Stomach (tissue), 9 donors: Measurements from ENCODE around the gene APBA1. TPM values are rescaled to one million over a fixed set of nuclear protein-coding genes. Genes with fewer than 3 reads are reported as not detected.
A peak's percentile ranks its signal among the peaks of the same experiment; 100 is the strongest.

Source experiments
- DNase-seq, 2 donors: peaks; one replicate each; pipeline versions ENCODE4 v3.0.0 to v3.0.0-alpha.2; 2013 to 2019
- H3K27ac ChIP-seq, 5 donors: fragments of 200-600 bp in 4 of 5; sonication (generic) in 4 of 5; one replicate each; pipeline ENCODE4 v1.5.1; 2013 to 2019; ENCODE audit warnings: mild to moderate bottlenecking in 1 of 5, moderate library complexity in 1 of 5
- H3K27me3 ChIP-seq, 3 donors: fragments of 200-600 bp; sonication (generic); one replicate each; pipeline ENCODE4 v1.5.1; 2017 to 2019; ENCODE audit warnings: mixed run types in 1 of 3
- H3K36me3 ChIP-seq, 4 donors: fragments of 200-600 bp; sonication (generic); 1 replicate in 3 of 4; 2 replicates in 1 of 4; pipeline ENCODE4 v1.5.1; 2016 to 2019
- H3K4me1 ChIP-seq, 4 donors: fragments of 200-600 bp; sonication (generic); one replicate each; pipeline ENCODE4 v1.5.1; 2016 to 2019
- H3K4me3 ChIP-seq, 4 donors: fragments of 200-600 bp; sonication (generic) in 3 of 4; one replicate each; pipeline ENCODE4 v1.5.1; 2016 to 2019; ENCODE audit warnings: mild to moderate bottlenecking in 1 of 4
- H3K9me3 ChIP-seq, 4 donors: fragments of 200-600 bp; sonication (generic); one replicate each; pipeline ENCODE4 v1.5.1; 2016 to 2019
- EP300 ChIP-seq: sonication (generic); formaldehyde crosslinking; IDR thresholded peaks from one replicate; pipeline ENCODE4 v1.6.1; 2017; ENCODE audit warnings: antibody characterized with exemption
- POLR2A ChIP-seq, 4 donors: fragments of 450-650 bp; IDR thresholded peaks; one replicate each; pipeline ENCODE4 v1.6.1; 2016; ENCODE audit warnings: antibody characterized with exemption in 4 of 4, control low read depth in 2 of 4, mild to moderate bottlenecking in 1 of 4, moderate library complexity in 1 of 4
- POLR2AphosphoS5 ChIP-seq, 3 donors: sonication (generic); formaldehyde crosslinking; IDR thresholded peaks; one replicate each; pipeline ENCODE4 v1.6.1; 2016; ENCODE audit warnings: antibody characterized with exemption in 3 of 3
- WGBS, 5 donors: extraction: QIAGEN DNeasy Blood & Tissue Kit in 3 of 5; methylation state at CpG; one replicate each; pipeline versions ENCODE4 v1.1.5 to v1.1.7; 2013 to 2018; 5-methylcytosine and 5-hydroxymethylcytosine counted together
- intact Hi-C: fragments of 100-400 bp; cut with DNase I; formaldehyde crosslinking; loops from one replicate; pipeline ENCODE4 v1.15.1; 2023; ENCODE audit warnings: low total_unique reads
- polyA plus RNA-seq, 3 donors: library from polyadenylated mRNA; stranded (reverse); fragments of 200-250 nt; gene quantifications; one replicate each; pipeline ENCODE4 v1.2.3, GENCODE V29; 2013
- total RNA-seq, 5 donors: library from RNA; depleted of rRNA; stranded (reverse); fragments of >200 nt; gene quantifications; one replicate each; pipeline versions ENCODE4 v1.1.0 to v1.2.3, GENCODE V29; 2014 to 2016
- TF ChIP-seq, protein P1 (sequence below), 7 experiments: fragments of 450-650 bp in 4 of 7; fragments of 200-600 bp in 3 of 7; sonication (generic) in 3 of 7; IDR thresholded peaks; one replicate each; pipeline ENCODE4 v1.5.1; 2016 to 2019; ENCODE audit warnings: antibody characterized with exemption in 7 of 7, control low read depth in 2 of 7, mild to moderate bottlenecking in 1 of 7
- donor health status: healthy with polysubstance abuse.
- donor health status: Bipolar disorder and iron deficiency.
- donor health status: healthy.

Gene APBA1
- total and polyA plus RNA-seq, 8 donors, result 0.50 to 14.2 (median 3.2) TPM

DNA sequence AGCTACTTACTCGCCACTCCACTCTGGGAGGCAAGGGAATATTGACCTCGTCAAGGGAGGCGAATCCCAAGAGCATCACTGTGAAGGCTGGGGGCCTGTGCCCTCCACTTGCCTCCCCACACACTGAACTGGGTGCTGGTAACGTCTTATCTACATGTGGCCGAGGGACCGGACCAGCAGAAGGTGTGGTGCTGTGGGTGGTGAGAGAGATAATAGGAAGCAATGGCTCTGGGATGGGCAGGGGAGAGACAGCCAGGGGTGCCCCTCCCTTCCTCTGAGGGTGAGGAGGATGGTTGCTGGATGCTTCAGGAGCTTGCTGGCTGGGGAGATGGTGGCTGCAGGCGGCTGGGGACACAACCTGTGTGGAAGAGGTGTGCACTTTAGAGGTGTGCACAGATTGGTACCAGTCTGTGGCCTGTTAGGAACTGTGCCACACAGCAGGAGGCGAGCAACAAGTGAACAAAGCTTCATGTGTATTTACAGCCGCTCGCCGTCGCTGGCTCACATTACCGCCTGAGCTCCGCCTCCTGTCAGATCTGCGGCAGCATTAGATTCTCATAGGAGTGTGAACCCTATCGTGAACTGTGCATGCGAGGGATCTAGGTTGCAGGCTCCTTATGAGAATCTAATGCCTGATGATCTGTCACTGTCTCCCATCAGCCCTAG lies 246.9 kb downstream of the APBA1 start:
- no peak overlapping the region for H3K4me3 ChIP-seq
- 78 to 86% (median 83%) methylated on average over 17 of the region's 17 CpGs for WGBS, 5 donors
- DNase-seq, result no peak
- intact Hi-C loops, result loop anchor here (10.0 kb wide), 1 partner anchor 450 kb away; no protein-coding TSS in a partner anchor
- no peak overlapping the region for H3K27ac ChIP-seq
- no peaks in the 10 kb centered on the region for H3K4me1 ChIP-seq
- no peak for TF ChIP-seq EP300
- TF ChIP-seq POLR2AphosphoS5 (IDR thresholded peaks at IDR 0.05), result no peak
- TF ChIP-seq, protein P1, sequence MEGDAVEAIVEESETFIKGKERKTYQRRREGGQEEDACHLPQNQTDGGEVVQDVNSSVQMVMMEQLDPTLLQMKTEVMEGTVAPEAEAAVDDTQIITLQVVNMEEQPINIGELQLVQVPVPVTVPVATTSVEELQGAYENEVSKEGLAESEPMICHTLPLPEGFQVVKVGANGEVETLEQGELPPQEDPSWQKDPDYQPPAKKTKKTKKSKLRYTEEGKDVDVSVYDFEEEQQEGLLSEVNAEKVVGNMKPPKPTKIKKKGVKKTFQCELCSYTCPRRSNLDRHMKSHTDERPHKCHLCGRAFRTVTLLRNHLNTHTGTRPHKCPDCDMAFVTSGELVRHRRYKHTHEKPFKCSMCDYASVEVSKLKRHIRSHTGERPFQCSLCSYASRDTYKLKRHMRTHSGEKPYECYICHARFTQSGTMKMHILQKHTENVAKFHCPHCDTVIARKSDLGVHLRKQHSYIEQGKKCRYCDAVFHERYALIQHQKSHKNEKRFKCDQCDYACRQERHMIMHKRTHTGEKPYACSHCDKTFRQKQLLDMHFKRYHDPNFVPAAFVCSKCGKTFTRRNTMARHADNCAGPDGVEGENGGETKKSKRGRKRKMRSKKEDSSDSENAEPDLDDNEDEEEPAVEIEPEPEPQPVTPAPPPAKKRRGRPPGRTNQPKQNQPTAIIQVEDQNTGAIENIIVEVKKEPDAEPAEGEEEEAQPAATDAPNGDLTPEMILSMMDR (IDR thresholded peaks at IDR 0.05), result no peak
- no peak for TF ChIP-seq POLR2A (IDR thresholded peaks at IDR 0.05)
- no peaks in the 10 kb centered on the region for H3K9me3 ChIP-seq
- H3K36me3 ChIP-seq, result peaks cover 0 to 3% (median 0%) of the 10 kb centered on the region in 4 donors
- no peaks in the 10 kb centered on the region for H3K27me3 ChIP-seq

GRCh38 chr9:69421908-69422801 lies 250.0 kb downstream of the APBA1 start:
- H3K4me1 ChIP-seq, result no peaks in the 10 kb centered on the region
- intact Hi-C loops, result loop anchor here (2.0 to 10.0 kb wide), 2 partner anchors 129 to 453 kb away; no protein-coding TSS in a partner anchor
- no peaks in the 10 kb centered on the region for H3K36me3 ChIP-seq
- H3K9me3 ChIP-seq, result no peaks in the 10 kb centered on the region
- no peaks in the 10 kb centered on the region for H3K27me3 ChIP-seq
- H3K4me3 ChIP-seq, result no peak overlapping the region
- WGBS, 5 donors, result 54 to 62% (median 58%) methylated on average over 16 of the region's 16 CpGs
- no peak overlapping the region for H3K27ac ChIP-seq
- TF ChIP-seq, protein P1 (IDR thresholded peaks at IDR 0.05), result peak in 5 of 7 experiments; percentile 68 to 85 (median 78)
- TF ChIP-seq EP300, result no peak
- no peak for TF ChIP-seq POLR2AphosphoS5 (IDR thresholded peaks at IDR 0.05)
- TF ChIP-seq POLR2A (IDR thresholded peaks at IDR 0.05), result no peak
- peak; percentile 56 to 86 for DNase-seq

GRCh38 chr9:69420611-69421270 lies 251.4 kb downstream of the APBA1 start:
- Histone ChIP-seq H3K9me3 (no peaks in the 10 kb centered on the region), H3K4me1 (no peaks in the 10 kb centered on the region), H3K27me3 (no peaks in the 10 kb centered on the region), H3K4me3 (no peak overlapping the region), H3K36me3 (no peaks in the 10 kb centered on the region), H3K27ac (no peak overlapping the region)
- WGBS, 5 donors, result 71 to 93% (median 84%) methylated on average over 7 to 10 of the region's 10 CpGs
- intact Hi-C loops, result loop anchor here (10.0 kb wide), 1 partner anchor 454 kb away; no protein-coding TSS in a partner anchor
- no peak for DNase-seq
- TF ChIP-seq, protein P1 (IDR thresholded peaks at IDR 0.05), result no peak
- TF ChIP-seq EP300, result no peak
- no peak for TF ChIP-seq POLR2A (IDR thresholded peaks at IDR 0.05)
- no peak for TF ChIP-seq POLR2AphosphoS5 (IDR thresholded peaks at IDR 0.05)

DNA sequence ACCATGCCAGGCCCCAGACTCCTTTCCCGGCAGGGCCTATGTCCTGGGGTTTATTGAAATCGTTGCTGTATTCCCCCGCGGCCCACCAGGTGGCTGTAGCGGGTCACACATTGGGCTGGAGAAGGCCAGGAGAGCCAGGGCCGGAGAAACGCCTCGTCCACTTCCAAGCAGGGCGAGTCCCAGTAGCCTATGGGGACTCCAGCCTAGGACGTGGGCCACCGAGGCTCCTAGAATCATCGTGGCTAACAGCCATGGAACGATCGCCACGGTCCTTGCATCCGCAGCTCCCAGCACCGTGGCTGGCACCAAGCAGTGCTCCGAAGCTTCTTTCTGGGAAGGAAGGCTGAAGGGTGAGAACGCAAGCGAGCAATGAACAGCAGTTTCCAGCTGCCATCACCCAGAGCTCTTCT lies 259.4 kb downstream of the APBA1 start:
- TF ChIP-seq, protein P1 (IDR thresholded peaks at IDR 0.05), result peak in 5 of 7 experiments; percentile 52 to 65 (median 57)
- no peak for TF ChIP-seq EP300
- no peak for TF ChIP-seq POLR2A (IDR thresholded peaks at IDR 0.05)
- peak in 1 of 3 donors; percentile 10 for TF ChIP-seq POLR2AphosphoS5 (IDR thresholded peaks at IDR 0.05)
- Histone ChIP-seq H3K9me3 (no peaks in the 10 kb centered on the region), H3K4me3 (peak overlapping the region in 3 of 4 donors; percentile 20 to 28 (median 23)), H3K36me3 (no peaks in the 10 kb centered on the region), H3K27ac (no peak overlapping the region), H3K4me1 (peaks cover 0 to 8% (median 2%) of the 10 kb centered on the region in 4 donors), H3K27me3 (no peaks in the 10 kb centered on the region)
- DNase-seq, result peak; percentile 73 to 86
- WGBS, 5 donors, result 21 to 45% (median 22%) methylated on average over 15 to 20 of the region's 20 CpGs
- intact Hi-C loops, result no loop called here
